Measurements from ENCODE around the gene ALOX5AP. TPM values are rescaled to one million over a fixed set of nuclear protein-coding genes. Genes with fewer than 3 reads are reported as not detected.

The ALOX5AP gene
- total RNA-seq, 1 experiment from 2014 or later, result not detected

GRCh38 chr13:30805603-30806011 lies 70.3 kb downstream of the ALOX5AP start:
- Mint-ChIP-seq H3K36me3 (ENCODE audit: insufficient read depth, unreplicated experiment) (no peaks in the 10 kb centered on the region), H3K9me3 (ENCODE audit: low read depth, unreplicated experiment) (no peaks in the 10 kb centered on the region), H3K27me3 (ENCODE audit: unreplicated experiment) (no peaks in the 10 kb centered on the region), H3K4me1 (ENCODE audit: low read depth, unreplicated experiment) (peaks cover 40% of the 10 kb centered on the region), H3K4me3 (ENCODE audit: low read depth, unreplicated experiment) (peak overlapping the region; percentile 27), H3K27ac (ENCODE audit: unreplicated experiment) (peak overlapping the region; percentile 69)
- peak; percentile 70 for DNase-seq
- intact Hi-C loops (cut with micrococcal nuclease; ENCODE audit: unreplicated experiment), result loop anchor here (2.0 to 10.0 kb wide), 3 partner anchors 59 to 237 kb away; no protein-coding TSS in a partner anchor
- BruUV-seq (replicated peaks), result no TSS peak
- no peak for TF ChIP-seq CTCF (IDR thresholded peaks at IDR 0.05; ENCODE audit: unreplicated experiment)
- CTCF ChIA-PET, result interaction anchor here (0.8 to 2.1 kb wide), 3 partner anchors 13 to 239 kb away, joined by 3 to 6 read pairs (median 3); no protein-coding TSS in a partner anchor

- no peaks in the 10 kb centered on the region for H3K27me3 Mint-ChIP-seq (ENCODE audit: unreplicated experiment)
- CTCF ChIA-PET, result interaction anchor here (0.9 to 2.1 kb wide), 2 partner anchors 24 to 238 kb away, joined by 3 to 6 read pairs; no protein-coding TSS in a partner anchor
These were observed 71.4 kb downstream of the ALOX5AP start for GRCh38 chr13:30806784-30807183.

GRCh38 chr13:30807392-30807791 lies 72.0 kb downstream of the ALOX5AP start:
- H3K27ac Mint-ChIP-seq (ENCODE audit: unreplicated experiment), result no peak overlapping the region
- intact Hi-C loops (cut with micrococcal nuclease; ENCODE audit: unreplicated experiment), result loop anchor here (5.0 to 10.0 kb wide), 2 partner anchors 207 to 235 kb away; no protein-coding TSS in a partner anchor
- TF ChIP-seq CTCF (IDR thresholded peaks at IDR 0.05; ENCODE audit: unreplicated experiment), result no peak
- H3K9me3 Mint-ChIP-seq (ENCODE audit: low read depth, unreplicated experiment), result no peaks in the 10 kb centered on the region
- BruUV-seq (replicated peaks), result no TSS peak
- H3K4me3 Mint-ChIP-seq (ENCODE audit: low read depth, unreplicated experiment), result no peak overlapping the region
- no peaks in the 10 kb centered on the region for H3K27me3 Mint-ChIP-seq (ENCODE audit: unreplicated experiment)
- no peaks in the 10 kb centered on the region for H3K36me3 Mint-ChIP-seq (ENCODE audit: insufficient read depth, unreplicated experiment)
- CTCF ChIA-PET, result interaction anchor here (0.6 to 2.1 kb wide), 3 partner anchors 23 to 318 kb away, joined by 3 to 6 read pairs (median 3); no protein-coding TSS in a partner anchor
- no peak for DNase-seq
- H3K4me1 Mint-ChIP-seq (ENCODE audit: low read depth, unreplicated experiment), result peaks cover 40% of the 10 kb centered on the region

More at GRCh38 chr13:30806784-30807183, 71.4 kb downstream of the ALOX5AP start:
- peak overlapping the region; percentile 69 for H3K27ac Mint-ChIP-seq (ENCODE audit: unreplicated experiment)
- H3K4me1 Mint-ChIP-seq (ENCODE audit: low read depth, unreplicated experiment), result peaks cover 40% of the 10 kb centered on the region
- H3K36me3 Mint-ChIP-seq (ENCODE audit: insufficient read depth, unreplicated experiment), result no peaks in the 10 kb centered on the region
- DNase-seq, result no peak
- intact Hi-C loops (cut with micrococcal nuclease; ENCODE audit: unreplicated experiment), result loop anchor here (5.0 to 10.0 kb wide), 2 partner anchors 208 to 236 kb away; no protein-coding TSS in a partner anchor
- no peak for TF ChIP-seq CTCF (IDR thresholded peaks at IDR 0.05; ENCODE audit: unreplicated experiment)
- H3K4me3 Mint-ChIP-seq (ENCODE audit: low read depth, unreplicated experiment), result no peak overlapping the region
- no peaks in the 10 kb centered on the region for H3K9me3 Mint-ChIP-seq (ENCODE audit: low read depth, unreplicated experiment)
- BruUV-seq (replicated peaks), result no TSS peak

GRCh38 chr13:30808600-30808999 lies 73.3 kb downstream of the ALOX5AP start:
- intact Hi-C loops (cut with micrococcal nuclease; ENCODE audit: unreplicated experiment), result loop anchor here (5.0 to 10.0 kb wide), 2 partner anchors 206 to 234 kb away; no protein-coding TSS in a partner anchor
- TF ChIP-seq CTCF (IDR thresholded peaks at IDR 0.05; ENCODE audit: unreplicated experiment), result no peak
- Mint-ChIP-seq H3K36me3 (ENCODE audit: insufficient read depth, unreplicated experiment) (no peaks in the 10 kb centered on the region), H3K4me3 (ENCODE audit: low read depth, unreplicated experiment) (no peak overlapping the region), H3K27me3 (ENCODE audit: unreplicated experiment) (no peaks in the 10 kb centered on the region), H3K27ac (ENCODE audit: unreplicated experiment) (no peak overlapping the region), H3K4me1 (ENCODE audit: low read depth, unreplicated experiment) (peaks cover 36% of the 10 kb centered on the region), H3K9me3 (ENCODE audit: low read depth, unreplicated experiment) (no peaks in the 10 kb centered on the region)
- no peak for DNase-seq
- no TSS peak for BruUV-seq (replicated peaks)
- CTCF ChIA-PET, result interaction anchor here (1.1 kb wide), 1 partner anchor 236 kb away, joined by 3 read pairs; no protein-coding TSS in a partner anchor

Data from Calu3 (cell line).